OCI-LY7 (cell line): ENCODE measurements around the gene GULP1. TPM values are rescaled to one million over a fixed set of nuclear protein-coding genes. Genes with fewer than 3 reads are reported as not detected.

Experiments
- BruUV-seq: library from RNA; stranded (reverse); fragments of 400-500 nt; replicated peaks from 2 replicates; lab custom pipeline; 2021; lab: Mats Ljungman, UMichigan
- CTCF ChIA-PET: fragments of 300-600 bp; sonication (Branson Sonifier 250); formaldehyde crosslinking; loops from one replicate; lab custom pipeline; 2022; ENCODE audit warnings: antibody characterized with exemption; ENCODE audit not compliant: unreplicated experiment; lab: Charles Lee
- POLR2A ChIA-PET: fragments of 300-600 bp; sonication (Branson Sonifier 250); formaldehyde crosslinking; loops from one replicate; lab custom pipeline; 2022; ENCODE audit warnings: antibody characterized with exemption; lab: Charles Lee
- DNase-seq: peaks from one replicate; pipeline ENCODE4 v3.0.0-alpha.2; 2015; ENCODE audit warnings: low spot score
- H2AFZ ChIP-seq: fragments of 200-600 bp; sonication (generic), shearing (Covaris generic); 2 replicates; pipeline ENCODE4 v1.6.1; 2014; ENCODE audit warnings: mild to moderate bottlenecking, antibody characterized with exemption, low read length, moderate library complexity
- H3K27ac ChIP-seq: fragments of 200-600 bp; sonication (generic); 2 replicates; pipeline ENCODE4 v1.5.1; 2014; ENCODE audit warnings: mixed run types, low read depth, mild to moderate bottlenecking, moderate library complexity, low read length, inconsistent platforms; ENCODE audit not compliant: poor library complexity, severe bottlenecking
- H3K36me3 ChIP-seq: fragments of 200-600 bp; sonication (generic); 2 replicates; pipeline ENCODE4 v1.6.1; 2014; ENCODE audit warnings: mild to moderate bottlenecking, antibody characterized with exemption, low read length, moderate library complexity, mixed read lengths; ENCODE audit not compliant: insufficient read depth
- H3K4me1 ChIP-seq: fragments of 200-600 bp; sonication (generic); 2 replicates; pipeline ENCODE4 v1.5.1; 2014; ENCODE audit warnings: mild to moderate bottlenecking, low read length; ENCODE audit not compliant: insufficient read depth, poor library complexity, severe bottlenecking
- H3K4me2 ChIP-seq: fragments of 200-600 bp; sonication (generic); 2 replicates; pipeline ENCODE4 v1.6.1; 2014; ENCODE audit warnings: mild to moderate bottlenecking, low read length
- H3K4me3 ChIP-seq: fragments of 200-600 bp; sonication (generic); 2 replicates; pipeline ENCODE4 v1.5.1; 2014; ENCODE audit warnings: mild to moderate bottlenecking, low read depth, low read length; ENCODE audit not compliant: poor library complexity, severe bottlenecking
- H3K79me2 ChIP-seq: fragments of 200-600 bp; sonication (generic); 2 replicates; pipeline ENCODE4 v1.6.1; 2016; ENCODE audit warnings: low read depth, mild to moderate bottlenecking, low read length, moderate library complexity, mixed read lengths; ENCODE audit not compliant: insufficient read depth
- H3K9me2 ChIP-seq: fragments of 200-600 bp; sonication (generic); 2 replicates; pipeline ENCODE4 v1.6.1; 2016; ENCODE audit warnings: mild to moderate bottlenecking, low read length, mixed read lengths; ENCODE audit not compliant: insufficient read depth
- H3K9me3 ChIP-seq: fragments of 200-600 bp; sonication (generic); 2 replicates; pipeline ENCODE4 v1.6.1; 2014; ENCODE audit warnings: mild to moderate bottlenecking, mixed run types, low read length, mixed read lengths
- H4K20me1 ChIP-seq: fragments of 200-600 bp; sonication (generic); 2 replicates; pipeline ENCODE4 v1.6.1; 2014; ENCODE audit warnings: mild to moderate bottlenecking, antibody characterized with exemption, low read length, moderate library complexity, mixed read lengths; ENCODE audit not compliant: insufficient read depth
- CTCF ChIP-seq: fragments of 200-600 bp; sonication (generic); conservative IDR thresholded peaks from 2 replicates; pipeline ENCODE4 v1.5.1; 2014; ENCODE audit warnings: mild to moderate bottlenecking, antibody characterized with exemption, low read length, moderate library complexity, mixed read lengths
- EZH2phosphoT487 ChIP-seq: fragments of 200-600 bp; sonication (generic); IDR thresholded peaks from 2 replicates; pipeline ENCODE4 v1.6.1; 2018; ENCODE audit warnings: low read depth, borderline replicate concordance, mild to moderate bottlenecking, mixed run types, antibody characterized with exemption, low read length, moderate library complexity, mixed read lengths
- intact Hi-C: fragments of 100-400 bp; cut with micrococcal nuclease; formaldehyde crosslinking; loops from one replicate; pipeline ENCODE4 v1.10.0; 2022; ENCODE audit not compliant: unreplicated experiment
- total RNA-seq, 2 experiments: library from RNA; depleted of rRNA in 1 of 2; stranded (reverse); fragments of >200 nt in 1 of 2; shearing (Covaris generic) in 1 of 2; gene quantifications; 2 replicates each; pipeline ENCODE4 v1.2.3, GENCODE V29; 2014 to 2022

GULP1 gene
- total RNA-seq, 2 experiments from 2014 or later = not detected

- Histone ChIP-seq H4K20me1 (no peaks in the 10 kb centered on the region), H3K9me2 (no peaks in the 10 kb centered on the region), H3K4me3 (no peak overlapping the region), H3K27ac (no peak overlapping the region), H3K79me2 (no peaks in the 10 kb centered on the region), H2AFZ (no peak overlapping the region), H3K9me3 (no peaks in the 10 kb centered on the region), H3K36me3 (no peaks in the 10 kb centered on the region), H3K4me1 (no peaks in the 10 kb centered on the region), H3K4me2 (no peak overlapping the region)
- TF ChIP-seq EZH2phosphoT487 (no peak), CTCF (no peak)
- no TSS peak for BruUV-seq
- DNase-seq = no peak
- CTCF ChIA-PET = no interaction called here
- POLR2A ChIA-PET = interaction anchor here (0.6 kb wide), 1 partner anchor 533 kb away, joined by 4 read pairs; no protein-coding TSS in a partner anchor
- intact Hi-C loops = no loop called here
These were observed 97.2 kb downstream of the GULP1 start for GRCh38 chr2:188388831-188389230.

GRCh38 chr2:188391354-188391753 is 99.7 kb downstream of the GULP1 start:
- DNase-seq = no peak
- no peaks in the 10 kb centered on the region for H3K36me3 ChIP-seq
- H3K79me2 ChIP-seq = no peaks in the 10 kb centered on the region
- H3K4me3 ChIP-seq = no peak overlapping the region
- ChIA-PET POLR2A (interaction anchor here (0.6 kb wide), 1 partner anchor 1762 kb away, joined by 5 read pairs; no protein-coding TSS in a partner anchor), CTCF (no interaction called here)
- H2AFZ ChIP-seq = no peak overlapping the region
- BruUV-seq = no TSS peak
- no peak for TF ChIP-seq EZH2phosphoT487
- no peak for TF ChIP-seq CTCF
- no peaks in the 10 kb centered on the region for H4K20me1 ChIP-seq
- no peak overlapping the region for H3K4me2 ChIP-seq
- no peaks in the 10 kb centered on the region for H3K4me1 ChIP-seq
- H3K27ac ChIP-seq = no peak overlapping the region
- intact Hi-C loops = no loop called here
- H3K9me2 ChIP-seq = no peaks in the 10 kb centered on the region
- no peaks in the 10 kb centered on the region for H3K9me3 ChIP-seq

GRCh38 chr2:188394931-188395472 is 103.3 kb downstream of the GULP1 start:
- intact Hi-C loops = no loop called here
- Histone ChIP-seq H3K79me2 (no peaks in the 10 kb centered on the region), H4K20me1 (no peaks in the 10 kb centered on the region), H3K4me1 (no peaks in the 10 kb centered on the region), H3K9me2 (no peaks in the 10 kb centered on the region), H3K4me2 (no peak overlapping the region), H3K27ac (no peak overlapping the region), H3K9me3 (no peaks in the 10 kb centered on the region), H3K36me3 (no peaks in the 10 kb centered on the region), H3K4me3 (no peak overlapping the region), H2AFZ (no peak overlapping the region)
- ChIA-PET CTCF (no interaction called here), POLR2A (no interaction called here)
- no TSS peak for BruUV-seq
- TF ChIP-seq EZH2phosphoT487 = no peak
- TF ChIP-seq CTCF = no peak
- DNase-seq = no peak
